M059J (cell line): ENCODE data around the gene AFG1L. TPM values are rescaled to one million over a fixed set of nuclear protein-coding genes. Genes with fewer than 3 reads are reported as not detected.
"Not testable (repeated sequence)": the region's sequence is repeated elsewhere in the genome, so short reads cannot be mapped to it uniquely, and the experiment has no call there.

Source experiments
- DNase-seq: peaks from one replicate; pipeline ENCODE4 v3.0.0-alpha.2; 2012; ENCODE audit warnings: low read depth
- total RNA-seq: library from RNA; depleted of rRNA; stranded (reverse); fragments of >200 nt; shearing (Covaris generic); gene quantifications from 2 replicates; pipeline ENCODE4 v1.2.3, GENCODE V29; 2014

AFG1L gene
- total RNA-seq, 1 experiment from 2014 or later, result 8.9 TPM

DNA sequence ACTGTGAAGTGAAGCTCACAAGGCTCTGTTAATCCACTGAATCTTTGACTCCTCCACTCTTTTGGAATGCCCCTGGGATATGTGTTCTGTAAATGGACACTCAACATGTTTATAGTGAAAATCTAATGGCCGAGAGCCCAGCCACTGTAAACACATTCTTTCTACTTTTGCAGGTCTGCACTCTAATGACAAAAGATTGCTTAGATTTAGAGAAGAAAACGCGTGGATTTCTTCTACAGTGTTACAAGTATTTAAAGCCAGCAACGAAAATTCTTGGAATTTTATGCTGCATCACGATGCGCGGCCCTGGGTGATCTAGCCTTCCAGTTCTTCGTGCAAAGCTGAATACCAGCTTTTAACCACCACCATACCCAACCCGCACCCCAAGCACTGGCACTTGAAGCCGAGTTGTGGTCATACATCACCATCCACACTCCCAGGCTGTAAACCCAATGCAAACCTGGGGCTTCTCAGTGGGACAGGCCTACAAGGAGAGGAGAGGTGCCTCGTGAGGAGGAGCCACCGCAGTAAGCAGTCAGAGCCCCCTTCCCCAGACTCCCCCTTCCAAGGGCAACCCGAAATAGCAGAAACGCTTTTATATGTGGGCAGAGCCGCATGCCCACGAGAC is 262.1 kb downstream of the AFG1L start:
- peak; percentile 61 for DNase-seq

DNA sequence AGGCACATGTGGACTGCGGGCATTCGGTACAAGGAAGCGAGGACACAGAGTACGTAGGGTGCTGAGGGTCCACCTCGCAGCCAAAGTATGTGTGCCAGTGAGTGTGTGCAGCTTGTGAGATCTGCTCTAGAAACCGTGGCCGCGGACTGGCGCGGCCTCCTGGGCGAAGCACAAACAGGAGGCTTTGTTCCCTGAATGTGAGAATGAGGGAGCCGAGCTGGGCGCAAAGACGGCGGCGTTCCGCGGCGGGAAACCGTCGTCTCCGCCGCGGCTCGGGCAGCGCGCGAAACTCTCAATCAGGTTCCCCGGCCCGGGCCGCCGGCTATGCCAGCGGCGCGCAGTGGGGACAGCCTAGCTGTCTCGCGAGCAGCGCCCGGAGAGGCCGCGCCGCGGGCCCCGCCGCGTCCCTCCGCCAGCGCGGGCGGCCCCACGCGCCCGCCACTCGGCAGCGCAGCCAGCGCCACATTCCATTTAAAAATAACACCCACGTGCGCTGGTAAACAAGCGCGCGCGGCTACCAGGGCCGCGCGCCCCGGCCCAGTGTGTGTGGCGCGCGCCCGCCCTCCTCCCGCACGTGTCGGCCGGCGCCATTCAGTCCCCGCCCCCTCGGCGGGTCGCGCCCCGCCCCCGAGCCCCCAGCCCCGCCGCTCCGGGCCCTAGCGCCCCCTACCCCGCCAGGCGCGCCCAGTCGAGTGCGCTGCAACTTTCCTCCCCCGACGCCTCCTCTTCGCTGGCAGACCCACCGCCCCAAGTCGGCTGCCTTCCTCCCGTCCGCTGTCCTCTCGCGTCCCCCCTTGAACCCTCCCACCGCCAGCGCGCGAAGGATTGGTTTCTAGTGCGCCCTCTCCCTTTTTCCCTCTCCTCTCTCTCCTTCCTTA is 262.9 kb downstream of the AFG1L start:
- peak; percentile 65 for DNase-seq

DNA sequence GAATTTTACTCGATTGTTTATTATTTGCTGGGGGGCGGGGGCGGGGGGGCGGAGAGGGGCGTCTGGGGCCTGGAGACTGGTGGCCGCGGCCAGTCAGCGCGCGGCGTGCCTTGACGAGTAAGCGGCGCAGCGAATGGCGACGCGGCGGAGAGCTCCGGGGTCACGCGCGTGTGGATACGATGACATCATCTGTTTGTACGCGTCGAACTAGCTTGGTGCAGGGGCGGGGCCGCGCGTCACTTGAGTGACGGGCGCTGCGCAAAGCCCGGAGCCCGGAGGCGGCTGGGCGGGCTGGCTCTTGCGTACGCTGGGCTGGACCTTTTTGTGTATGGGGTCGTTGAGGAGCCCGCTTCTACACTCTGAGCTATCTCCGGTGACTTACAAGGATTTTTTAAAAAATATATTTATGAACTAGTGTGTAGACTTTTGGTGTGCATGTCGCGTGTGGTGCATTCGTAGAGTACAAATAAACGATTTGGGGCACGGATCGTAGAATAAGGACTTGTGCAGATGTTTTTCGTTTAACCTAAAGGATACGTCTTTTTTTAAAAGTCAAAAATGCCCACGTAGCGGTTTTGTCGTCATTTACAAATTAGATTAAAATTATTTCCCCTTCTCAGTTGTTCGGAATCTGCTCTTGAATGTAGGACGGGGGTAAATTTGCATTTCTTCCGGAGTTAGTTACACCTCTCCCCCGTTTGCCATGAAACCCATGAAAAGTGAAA is 263.7 kb downstream of the AFG1L start:
- peak; percentile 99 for DNase-seq

DNA sequence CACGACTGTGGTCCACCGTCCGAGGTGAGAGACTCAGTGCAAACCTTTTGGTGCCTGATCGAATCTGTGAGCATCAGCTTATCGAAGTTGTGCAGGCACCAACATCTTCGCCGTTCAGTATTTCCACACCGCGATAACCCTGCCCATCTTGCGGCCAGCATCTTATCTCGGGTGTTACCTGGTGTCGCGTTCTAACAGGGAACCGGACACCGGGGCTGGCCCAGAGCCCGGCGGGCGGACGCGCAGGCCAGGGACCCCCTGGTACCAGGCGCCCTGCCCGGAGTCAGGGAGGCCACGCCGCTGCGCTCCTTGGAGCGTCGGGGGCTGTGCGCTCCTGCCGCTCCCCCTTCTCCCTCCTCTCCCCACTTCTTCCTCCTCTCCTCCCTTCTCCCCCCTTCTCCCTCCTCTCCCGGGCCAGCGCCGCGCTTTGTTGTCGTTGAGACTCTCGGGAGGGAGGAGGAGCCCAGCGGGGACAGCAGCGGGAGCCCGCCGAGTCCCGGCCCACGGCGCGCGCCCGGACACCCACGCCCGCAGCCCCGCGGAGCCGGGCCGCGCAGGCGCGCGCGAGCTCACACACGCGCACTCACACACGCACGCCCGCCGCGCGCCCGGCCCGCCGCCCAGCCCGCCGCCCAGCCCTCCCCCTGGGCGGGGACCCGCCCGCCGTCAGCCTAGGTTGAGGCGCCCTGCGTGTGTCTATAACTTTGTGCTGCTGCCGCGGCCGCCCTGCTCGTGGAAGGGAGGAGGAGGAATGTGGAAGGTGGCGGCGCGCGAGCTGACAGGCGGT is 264.4 kb downstream of the AFG1L start:
- peak; percentile 88 for DNase-seq

DNA sequence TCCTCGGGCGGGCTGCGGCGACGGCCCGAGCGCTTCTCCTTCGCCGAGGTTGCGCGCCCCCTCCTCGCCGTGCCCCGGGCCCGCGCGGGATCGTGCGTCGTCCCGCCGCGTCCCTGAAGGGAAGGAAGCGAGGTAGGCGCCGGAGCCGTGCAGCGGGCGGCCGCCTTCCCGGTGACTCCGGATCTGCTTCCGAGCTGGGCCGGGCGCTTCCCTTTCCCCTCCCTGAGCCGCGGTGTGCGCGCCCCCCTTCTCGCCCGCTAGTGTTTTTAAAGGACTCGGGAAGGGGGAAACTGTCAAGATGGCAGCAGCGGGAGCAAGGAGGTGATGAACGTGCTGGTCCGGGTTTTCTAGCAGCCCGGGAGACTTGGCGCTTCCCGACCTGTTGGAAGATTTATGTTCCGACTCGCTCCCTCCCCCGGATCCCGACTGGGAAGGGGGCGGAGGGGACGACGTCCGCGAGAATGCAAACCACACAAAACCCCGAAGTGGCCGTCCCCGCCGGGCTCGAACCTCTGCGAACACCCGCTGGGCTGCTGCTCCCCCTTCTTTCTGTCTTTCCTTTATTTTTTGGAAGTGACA is 265.1 kb downstream of the AFG1L start:
- peak; percentile 88 for DNase-seq

DNA sequence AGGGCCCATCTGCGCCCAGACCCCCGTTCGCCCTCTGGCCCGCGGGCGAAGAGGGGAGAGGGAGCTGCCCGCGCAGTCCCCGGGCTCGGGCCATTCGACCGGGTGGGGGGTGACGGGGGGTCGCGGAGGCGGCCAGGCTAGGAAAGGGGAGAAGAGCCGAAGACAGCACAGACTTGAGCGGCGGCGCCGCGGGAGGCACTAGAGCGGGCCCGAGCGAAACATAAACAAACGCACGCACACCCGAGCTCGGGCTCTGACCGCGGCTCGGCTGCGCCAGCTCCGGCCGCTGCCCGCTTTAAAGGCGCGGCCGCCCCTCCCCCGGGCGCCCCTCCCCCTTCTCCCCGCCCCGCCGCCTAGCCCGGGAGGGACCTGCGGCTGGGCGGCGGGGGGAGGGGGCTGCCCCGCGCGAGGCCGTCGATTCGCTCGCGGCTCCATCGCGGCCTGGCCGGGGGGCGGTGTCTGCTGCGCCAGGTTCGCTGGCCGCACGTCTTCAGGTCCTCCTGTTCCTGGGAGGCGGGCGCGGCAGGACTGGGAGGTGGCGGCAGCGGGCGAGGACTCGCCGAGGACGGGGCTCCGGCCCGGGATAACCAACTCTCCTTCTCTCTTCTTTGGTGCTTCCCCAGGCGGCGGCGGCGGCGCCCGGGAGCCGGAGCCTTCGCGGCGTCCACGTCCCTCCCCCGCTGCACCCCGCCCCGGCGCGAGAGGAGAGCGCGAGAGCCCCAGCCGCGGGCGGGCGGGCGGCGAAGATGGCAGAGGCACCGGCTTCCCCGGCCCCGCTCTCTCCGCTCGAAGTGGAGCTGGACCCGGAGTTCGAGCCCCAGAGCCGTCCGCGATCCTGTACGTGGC is 265.8 kb downstream of the AFG1L start, which contains the start of gene FOXO3:
Gene FOXO3, plus strand, starts transcription at position 455 of the 846 bp plus-strand sequence. Its CDS starts 292 bp downstream, at position 747.
- peak; percentile 91 for DNase-seq

DNA sequence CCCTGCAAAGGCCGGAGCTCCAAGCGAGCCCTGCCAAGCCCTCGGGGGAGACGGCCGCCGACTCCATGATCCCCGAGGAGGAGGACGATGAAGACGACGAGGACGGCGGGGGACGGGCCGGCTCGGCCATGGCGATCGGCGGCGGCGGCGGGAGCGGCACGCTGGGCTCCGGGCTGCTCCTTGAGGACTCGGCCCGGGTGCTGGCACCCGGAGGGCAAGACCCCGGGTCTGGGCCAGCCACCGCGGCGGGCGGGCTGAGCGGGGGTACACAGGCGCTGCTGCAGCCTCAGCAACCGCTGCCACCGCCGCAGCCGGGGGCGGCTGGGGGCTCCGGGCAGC is 266.4 kb downstream of the AFG1L start:
- DNase-seq, result not testable (repeated sequence)

DNA sequence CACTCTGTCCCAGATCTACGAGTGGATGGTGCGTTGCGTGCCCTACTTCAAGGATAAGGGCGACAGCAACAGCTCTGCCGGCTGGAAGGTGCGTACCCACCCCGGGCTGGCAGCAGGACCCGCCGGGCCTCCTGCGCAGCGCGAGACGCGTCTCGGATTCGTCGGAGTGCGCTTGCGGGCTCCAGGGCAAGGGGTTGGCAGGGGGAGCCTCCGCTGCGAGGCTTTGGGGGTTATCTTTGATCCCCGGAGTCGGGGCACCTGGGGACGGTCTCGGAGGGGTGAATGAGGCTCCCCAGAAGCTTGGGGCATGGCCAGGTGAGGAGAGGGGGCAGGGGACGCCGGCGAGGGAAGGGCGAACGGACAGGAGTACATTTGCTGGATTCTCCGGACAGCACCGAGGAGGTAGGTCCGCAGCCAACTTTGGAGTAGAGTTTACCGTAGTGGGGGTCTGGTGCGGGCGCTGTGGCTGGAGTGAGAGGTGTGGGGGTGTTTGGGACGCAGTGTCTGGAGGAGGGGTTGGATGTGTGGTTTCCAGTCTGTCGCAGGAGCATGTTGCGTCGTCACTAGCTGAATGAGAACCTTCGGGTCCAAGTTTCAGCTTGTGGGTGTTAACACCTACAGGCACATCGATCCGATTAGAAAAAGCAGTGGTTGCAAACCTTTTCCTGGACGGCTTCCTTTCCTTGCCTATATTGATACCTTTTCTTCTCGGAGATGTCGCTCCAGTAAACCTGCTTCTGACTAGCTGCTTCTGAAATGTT is 267.1 kb downstream of the AFG1L start:
- DNase-seq, result peak; percentile 61

DNA sequence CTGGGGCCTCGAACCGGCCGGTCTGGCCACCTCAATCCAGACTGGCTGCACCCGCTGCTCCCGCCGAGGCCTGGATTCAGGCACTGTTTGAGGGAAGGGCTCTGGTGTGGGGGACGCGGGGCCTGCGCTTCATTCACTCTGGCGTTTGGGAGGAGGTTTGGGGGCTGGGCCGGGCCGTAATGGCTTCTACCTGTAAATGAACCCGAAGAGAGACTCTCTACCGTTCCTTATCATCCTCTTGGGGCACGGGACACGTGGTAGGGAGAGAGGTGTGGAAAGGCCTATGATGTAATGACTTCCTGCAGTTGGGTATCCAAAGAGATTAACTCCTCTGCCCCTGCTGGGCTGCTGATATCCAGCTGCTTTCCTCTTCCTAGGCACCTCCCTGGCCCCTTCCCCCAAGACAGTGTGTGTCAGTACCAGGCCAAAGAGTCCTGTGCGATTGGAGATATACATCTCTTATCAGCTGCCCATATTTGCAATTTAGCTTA is 267.7 kb downstream of the AFG1L start:
- DNase-seq, result peak; percentile 92

DNA sequence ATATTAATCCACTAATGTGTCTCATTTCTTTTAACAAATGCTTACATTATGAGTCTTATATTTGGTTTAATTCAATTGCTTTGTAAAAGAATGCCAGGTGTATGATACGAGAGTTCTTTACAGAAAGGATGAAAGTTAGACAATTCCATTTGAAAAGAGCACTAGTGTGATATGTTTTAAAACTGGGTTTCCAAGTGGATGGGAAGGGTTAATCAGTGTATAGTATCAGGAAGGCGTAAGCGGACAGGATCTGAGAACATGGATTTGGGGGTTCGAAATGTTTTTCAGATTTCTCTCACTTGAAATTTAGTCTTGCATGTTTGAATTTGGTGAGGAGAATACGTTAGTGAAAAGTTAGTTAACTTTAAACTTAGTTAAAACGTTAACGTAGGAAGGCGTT is 268.4 kb downstream of the AFG1L start:
- DNase-seq, result no peak

DNA sequence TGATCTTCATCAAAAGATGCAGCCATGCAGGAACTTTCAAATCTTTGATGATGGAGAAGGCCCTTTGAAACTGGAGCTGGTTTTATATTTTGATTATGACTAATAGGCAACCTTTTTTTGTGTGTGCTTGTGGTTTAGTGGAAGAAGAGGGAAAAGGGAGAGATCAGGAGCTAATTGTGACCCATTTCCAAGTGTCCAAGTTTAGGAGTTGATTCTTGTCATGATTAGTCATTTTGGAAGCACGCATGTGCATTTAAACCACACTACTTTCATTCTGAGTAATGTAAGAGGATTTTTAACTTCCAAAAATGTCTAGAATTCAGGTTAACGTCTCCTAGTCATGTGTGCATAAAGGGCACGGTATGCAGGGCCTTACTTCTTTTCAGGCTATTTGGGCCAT is 269.3 kb downstream of the AFG1L start:
- DNase-seq, result peak; percentile 99

DNA sequence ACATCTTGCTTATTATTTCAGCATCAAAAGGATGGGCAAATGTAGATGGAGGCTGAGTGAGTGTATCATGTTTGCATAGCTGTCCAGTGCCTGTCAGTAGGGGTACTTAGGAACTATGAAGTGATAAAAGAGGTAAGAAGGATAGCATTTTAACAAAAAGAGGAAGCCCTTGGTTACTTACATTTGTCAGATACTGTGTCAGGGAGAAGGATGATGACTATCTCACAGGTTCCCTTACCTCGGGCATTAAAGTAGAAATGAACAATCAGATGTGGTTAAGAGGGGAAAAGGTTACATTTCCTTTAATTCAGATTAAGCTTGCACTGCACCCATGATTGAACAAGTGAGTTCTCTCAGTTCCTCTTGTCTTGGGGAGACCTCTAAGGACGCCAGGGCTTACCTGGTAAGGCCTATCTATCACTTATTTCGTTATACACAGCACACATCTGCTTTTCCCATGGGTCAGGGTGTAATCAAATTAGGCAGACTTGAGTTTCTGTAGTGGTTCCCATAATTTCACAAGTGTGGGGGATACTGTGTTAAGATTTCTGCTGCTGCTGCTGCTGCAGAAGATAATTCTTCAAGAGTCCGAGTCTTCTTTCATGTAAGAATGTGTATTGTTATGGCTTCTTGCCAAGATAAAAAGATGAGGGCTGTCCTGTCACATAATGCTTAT is 270.4 kb downstream of the AFG1L start:
- DNase-seq, result peak; percentile 89

DNA sequence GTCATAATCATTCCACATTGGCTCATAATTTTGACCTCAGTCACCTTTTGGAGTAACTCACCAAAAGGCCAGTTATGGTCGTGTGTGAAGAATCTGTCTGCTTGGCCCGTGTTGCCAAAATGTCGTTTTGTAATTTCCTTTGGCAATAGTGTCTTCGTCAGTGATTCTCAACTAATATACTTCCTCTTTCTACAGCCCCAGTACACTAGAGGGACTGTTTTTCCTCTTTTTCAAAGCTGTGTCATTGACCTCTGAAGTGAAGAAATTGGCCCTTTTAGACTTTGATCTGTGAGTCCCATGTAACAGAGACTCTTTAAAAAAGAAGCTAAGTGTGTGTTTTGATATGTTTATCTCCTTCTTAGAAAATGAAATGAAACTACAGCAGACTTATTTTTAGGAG is 271.0 kb downstream of the AFG1L start:
- peak; percentile 81 for DNase-seq

DNA sequence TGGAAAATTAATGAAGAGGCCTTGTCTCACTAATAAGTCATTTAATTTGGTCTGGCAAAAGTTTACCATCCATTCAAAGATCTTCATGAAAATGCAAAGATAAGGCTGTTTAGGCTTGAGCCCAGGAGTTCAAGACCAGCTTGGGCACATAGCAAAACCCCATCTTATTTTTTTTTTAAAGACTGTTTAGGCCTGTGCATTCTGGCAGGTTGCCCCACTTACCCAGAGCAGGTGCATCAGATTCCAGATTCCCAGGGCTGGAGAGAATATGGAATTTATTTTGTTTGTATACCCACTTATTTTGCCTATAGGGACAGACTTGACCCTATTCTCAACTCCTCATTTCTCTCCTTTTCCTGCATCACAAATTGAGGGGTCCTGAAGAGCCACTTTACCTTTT is 271.6 kb downstream of the AFG1L start:
- DNase-seq, result no peak

DNA sequence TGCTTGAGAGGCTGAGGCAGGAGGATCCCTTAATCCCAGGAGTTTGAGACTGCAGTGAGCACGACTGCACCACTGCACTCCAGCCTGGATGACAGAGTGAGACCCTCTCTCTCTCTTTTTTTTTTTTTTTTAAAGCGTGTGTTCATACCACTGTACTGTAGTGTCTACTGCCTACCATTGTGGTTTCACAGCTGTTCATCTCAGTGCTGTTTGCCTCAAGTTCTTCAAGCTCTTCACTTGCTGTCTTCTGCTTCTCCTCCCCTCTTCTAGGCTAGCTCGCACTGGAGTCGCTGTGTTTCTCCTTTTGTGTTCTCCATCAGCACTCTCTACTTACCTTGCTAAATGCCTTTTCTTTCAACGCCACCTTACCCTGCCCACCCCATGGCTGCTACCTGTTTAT is 273.2 kb downstream of the AFG1L start:
- DNase-seq, result no peak

DNA sequence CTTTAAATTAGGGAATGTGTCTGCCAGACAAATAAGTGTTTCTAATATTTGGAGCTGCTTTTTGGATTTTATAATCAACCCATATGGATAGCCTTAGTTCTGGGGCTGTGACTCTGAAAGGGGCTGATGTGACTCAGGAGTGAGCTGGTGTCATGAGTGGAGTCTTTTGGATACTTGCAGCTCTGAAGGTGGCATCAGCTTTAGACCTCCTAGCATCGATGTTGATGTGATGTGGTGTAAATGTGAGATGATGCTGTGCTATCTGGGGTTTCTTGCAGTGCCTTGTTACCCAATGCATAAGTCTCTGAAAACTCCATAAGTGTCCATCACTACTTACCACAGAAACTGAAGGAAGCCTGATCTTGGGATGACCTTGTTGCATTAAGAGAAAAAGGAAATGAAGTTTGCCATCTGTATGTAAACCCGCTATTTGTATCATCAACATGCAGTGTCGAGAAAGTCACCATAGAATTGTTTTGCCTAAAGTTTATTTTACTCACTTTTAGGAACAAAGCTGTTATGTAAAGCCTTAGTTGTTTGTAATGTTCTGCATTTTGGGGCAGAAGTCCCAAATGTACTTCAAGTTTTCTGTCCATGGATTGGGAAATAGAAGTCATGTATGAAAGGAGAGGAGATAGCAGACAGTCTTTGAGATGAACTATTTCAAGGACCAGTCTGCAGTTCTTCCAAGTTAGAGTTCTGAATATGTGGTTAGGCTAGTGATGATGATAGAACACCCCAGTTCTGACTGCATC is 273.9 kb downstream of the AFG1L start:
- DNase-seq, result no peak

DNA sequence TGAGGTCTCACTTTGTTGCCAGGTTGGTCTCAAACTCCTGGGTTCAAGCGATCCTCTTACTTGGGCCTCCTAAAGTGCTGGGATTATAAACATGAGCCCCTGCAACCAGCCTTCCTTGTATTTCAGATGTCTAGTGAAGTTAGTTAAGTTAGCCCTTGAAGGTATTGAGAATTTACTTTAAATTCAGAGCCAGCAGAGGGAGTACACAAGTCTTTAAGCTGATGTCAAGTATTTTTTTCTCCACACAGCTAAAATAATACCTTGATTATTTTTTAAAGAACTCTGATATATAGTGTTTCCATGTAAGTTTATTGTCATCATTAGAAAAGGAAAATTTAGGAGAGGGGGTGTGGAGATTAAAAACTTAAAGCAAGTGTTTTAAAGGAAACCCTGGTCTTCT is 275.7 kb downstream of the AFG1L start:
- DNase-seq, result no peak

DNA sequence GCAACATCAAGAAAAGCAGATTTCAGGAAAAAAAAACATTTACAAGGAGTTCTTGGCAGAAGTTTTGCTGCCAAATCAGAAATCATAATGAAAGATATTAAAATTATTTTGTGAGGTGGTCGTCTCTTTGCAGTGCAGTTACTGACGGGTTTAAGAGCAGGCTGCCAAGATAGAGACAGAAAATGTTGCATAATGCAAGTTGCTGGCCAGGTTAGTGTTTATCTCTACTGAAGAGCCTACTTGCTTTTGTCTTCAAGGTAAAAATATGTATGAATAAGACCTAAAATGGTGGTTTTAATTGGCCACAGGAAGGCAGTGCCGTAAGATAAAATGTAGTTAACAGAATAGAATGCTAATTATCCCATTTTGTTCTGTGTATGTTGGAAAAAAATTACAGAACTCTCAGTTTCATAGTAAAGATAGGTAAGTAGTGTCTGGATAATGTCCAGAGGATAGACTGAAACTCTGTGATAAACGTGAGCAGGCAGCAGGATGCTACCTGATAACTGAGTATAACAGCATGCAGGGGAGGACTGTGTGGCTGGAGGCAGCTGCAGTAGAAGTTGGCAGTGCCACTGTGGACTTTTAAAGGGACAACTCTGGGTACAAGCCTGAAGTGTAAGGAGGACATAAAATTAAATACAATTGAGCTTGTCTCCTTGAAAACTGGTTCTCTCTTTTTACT is 279.7 kb downstream of the AFG1L start:
- DNase-seq, result no peak
